Neural cell (in vitro differentiated cells): ENCODE data around the gene GLB1L2. TPM values are rescaled to one million over a fixed set of nuclear protein-coding genes. Genes with fewer than 3 reads are reported as not detected.

Experiments used
- H2AFZ ChIP-seq: fragments of 200-600, 300-800 bp; sonication (generic), shearing (Covaris generic); 2 replicates; pipeline ENCODE4 v1.6.0; 2014; ENCODE audit warnings: low read depth, mild to moderate bottlenecking, antibody characterized with exemption, low read length, moderate library complexity
- H3F3A ChIP-seq: fragments of 200-600 bp; shearing (Covaris generic); 2 replicates; pipeline ENCODE4 v1.6.1; 2016; ENCODE audit warnings: mild to moderate bottlenecking, moderate library complexity, mixed read lengths, antibody characterized with exemption, low read length; ENCODE audit not compliant: insufficient read depth, poor library complexity, severe bottlenecking
- H3K27ac ChIP-seq: fragments of 200-600, 300-800 bp; sonication (generic), shearing (Covaris generic); 2 replicates; pipeline ENCODE4 v1.5.1; 2014; ENCODE audit warnings: mild to moderate bottlenecking, low read length, moderate library complexity
- H3K27me3 ChIP-seq: fragments of 300-800, 200-600 bp; sonication (generic), shearing (Covaris generic); 2 replicates; pipeline ENCODE4 v1.6.0; 2014; ENCODE audit warnings: mild to moderate bottlenecking, low read depth, low read length, moderate library complexity; ENCODE audit not compliant: insufficient read depth
- H3K36me3 ChIP-seq: fragments of 300-800, 200-600 bp; sonication (generic), shearing (Covaris generic); 2 replicates; pipeline ENCODE4 v1.5.1; 2014; ENCODE audit warnings: mild to moderate bottlenecking, antibody characterized with exemption, low read length, moderate library complexity; ENCODE audit not compliant: insufficient read depth
- H3K4me2 ChIP-seq: fragments of 300-800, 200-600 bp; sonication (generic), shearing (Covaris generic); 2 replicates; pipeline ENCODE4 v1.6.0; 2014; ENCODE audit warnings: mild to moderate bottlenecking, low read length
- H3K4me3 ChIP-seq: fragments of 300-800, 200-600 bp; sonication (generic), shearing (Covaris generic); 2 replicates; pipeline ENCODE4 v1.5.1; 2014; ENCODE audit warnings: mild to moderate bottlenecking, low read length, moderate library complexity
- H3K79me2 ChIP-seq: fragments of 200-600 bp; shearing (Covaris generic); replicated peaks from 2 replicates; pipeline ENCODE4 v1.6.0; 2014; ENCODE audit warnings: mild to moderate bottlenecking, low read length, moderate library complexity; ENCODE audit not compliant: insufficient read depth
- H3K9ac ChIP-seq: fragments of 300-800, 200-600 bp; sonication (generic), shearing (Covaris generic); 2 replicates; pipeline ENCODE4 v1.6.1; 2016; ENCODE audit warnings: mild to moderate bottlenecking, low read length, mixed read lengths
- H3K9me2 ChIP-seq: fragments of 200-600 bp; shearing (Covaris generic); 2 replicates; pipeline ENCODE4 v1.6.1; 2016; ENCODE audit warnings: mild to moderate bottlenecking, low read length, mixed read lengths; ENCODE audit not compliant: insufficient read depth
- H3K9me3 ChIP-seq: fragments of 200-600, 300-800 bp; sonication (generic), shearing (Covaris generic); 2 replicates; pipeline ENCODE4 v1.6.1; 2016; ENCODE audit warnings: mild to moderate bottlenecking, mixed run types, low read length, moderate library complexity, mixed read lengths
- H4K20me1 ChIP-seq: fragments of 200-600 bp; shearing (Covaris generic); 2 replicates; pipeline ENCODE4 v1.6.1; 2016; ENCODE audit warnings: mild to moderate bottlenecking, mixed run types; ENCODE audit not compliant: insufficient read depth
- CTCF ChIP-seq: fragments of 450-650 bp; IDR thresholded peaks from 2 replicates; pipeline ENCODE4 v1.5.1; 2014; ENCODE audit warnings: antibody characterized with exemption, mild to moderate bottlenecking, moderate library complexity; ENCODE audit not compliant: poor library complexity, severe bottlenecking
- EP300 ChIP-seq: fragments of 450-650 bp; conservative IDR thresholded peaks from 2 replicates; pipeline ENCODE4 v1.6.1; 2014; ENCODE audit warnings: antibody characterized with exemption, mild to moderate bottlenecking, moderate library complexity; ENCODE audit not compliant: poor library complexity, severe bottlenecking
- EZH2 ChIP-seq: fragments of 200-600, 300-800 bp; shearing (Covaris generic), sonication (generic); IDR thresholded peaks from 2 replicates; pipeline ENCODE4 v1.6.1; 2014; ENCODE audit warnings: antibody characterized with exemption, low read length, borderline replicate concordance, mild to moderate bottlenecking; ENCODE audit not compliant: insufficient read depth, poor library complexity, severe bottlenecking
- MXI1 ChIP-seq: fragments of 450-650 bp; conservative IDR thresholded peaks from 2 replicates; pipeline ENCODE4 v1.6.1; 2014; ENCODE audit warnings: antibody characterized with exemption, mild to moderate bottlenecking; ENCODE audit not compliant: poor library complexity, severe bottlenecking
- POLR2AphosphoS5 ChIP-seq: IDR thresholded peaks from 2 replicates; pipeline ENCODE4 v1.6.1; 2012
- RAD21 ChIP-seq: fragments of 450-650 bp; conservative IDR thresholded peaks from 2 replicates; pipeline ENCODE4 v1.6.1; 2014; ENCODE audit warnings: antibody characterized with exemption, mild to moderate bottlenecking, moderate library complexity
- SMC3 ChIP-seq: fragments of 450-650 bp; conservative IDR thresholded peaks from 2 replicates; pipeline ENCODE4 v1.6.1; 2014; ENCODE audit warnings: antibody characterized with exemption, mild to moderate bottlenecking, moderate library complexity; ENCODE audit not compliant: poor library complexity
- TAF1 ChIP-seq: IDR thresholded peaks from 2 replicates; pipeline ENCODE4 v1.6.1; 2012; ENCODE audit warnings: low read depth
- polyA plus RNA-seq: library from polyadenylated mRNA; depleted of rRNA; stranded (reverse); fragments of >200 nt; gene quantifications from 2 replicates; pipeline ENCODE4 v1.2.3, GENCODE V29; 2014
- TF ChIP-seq, protein P1 (sequence below): IDR thresholded peaks from 2 replicates; pipeline ENCODE4 v1.6.1; 2012; ENCODE audit warnings: borderline replicate concordance

Gene GLB1L2
- polyA plus RNA-seq, 1 donor from 2014 or later, result 1.6 TPM

- no peaks in the 10 kb centered on the region for H3K79me2 ChIP-seq
- H3K4me3 ChIP-seq, result no peak overlapping the region
Measured at GRCh38 chr11:134384406-134384805, 52.6 kb downstream of the GLB1L2 start.

DNA sequence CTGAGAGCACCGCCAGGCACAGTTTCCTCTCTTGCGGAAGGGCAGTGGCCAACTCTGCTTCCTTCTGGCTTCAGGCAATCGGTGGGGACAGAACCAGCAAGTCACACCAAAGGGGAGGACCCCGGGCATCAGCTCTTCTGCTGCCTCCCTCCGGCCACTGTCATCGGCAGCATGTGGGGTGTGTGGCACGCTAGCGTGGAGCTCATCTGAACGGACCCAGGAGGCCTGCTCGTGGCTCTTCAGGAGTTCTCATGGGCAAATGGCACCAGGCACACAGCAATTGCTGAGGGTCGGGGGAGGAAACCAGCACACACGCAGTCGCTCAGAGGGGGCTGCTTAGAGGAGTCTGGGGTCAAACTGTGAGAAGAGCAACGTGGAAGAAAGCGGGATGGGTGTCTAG, 53.4 kb downstream of the GLB1L2 start:
- H3K27ac ChIP-seq, result no peak overlapping the region
- no peaks in the 10 kb centered on the region for H3K36me3 ChIP-seq
- H3K27me3 ChIP-seq, result no peaks in the 10 kb centered on the region
- no peak overlapping the region for H2AFZ ChIP-seq
- no peaks in the 10 kb centered on the region for H3F3A ChIP-seq
- H3K9me3 ChIP-seq, result no peaks in the 10 kb centered on the region
- H4K20me1 ChIP-seq, result no peaks in the 10 kb centered on the region
- no peaks in the 10 kb centered on the region for H3K79me2 ChIP-seq
- TF ChIP-seq EP300 (no peak), EZH2 (no peak), CTCF (no peak), TAF1 (no peak), SMC3 (no peak), POLR2AphosphoS5 (no peak), MXI1 (no peak), RAD21 (no peak)
- TF ChIP-seq, protein P1, sequence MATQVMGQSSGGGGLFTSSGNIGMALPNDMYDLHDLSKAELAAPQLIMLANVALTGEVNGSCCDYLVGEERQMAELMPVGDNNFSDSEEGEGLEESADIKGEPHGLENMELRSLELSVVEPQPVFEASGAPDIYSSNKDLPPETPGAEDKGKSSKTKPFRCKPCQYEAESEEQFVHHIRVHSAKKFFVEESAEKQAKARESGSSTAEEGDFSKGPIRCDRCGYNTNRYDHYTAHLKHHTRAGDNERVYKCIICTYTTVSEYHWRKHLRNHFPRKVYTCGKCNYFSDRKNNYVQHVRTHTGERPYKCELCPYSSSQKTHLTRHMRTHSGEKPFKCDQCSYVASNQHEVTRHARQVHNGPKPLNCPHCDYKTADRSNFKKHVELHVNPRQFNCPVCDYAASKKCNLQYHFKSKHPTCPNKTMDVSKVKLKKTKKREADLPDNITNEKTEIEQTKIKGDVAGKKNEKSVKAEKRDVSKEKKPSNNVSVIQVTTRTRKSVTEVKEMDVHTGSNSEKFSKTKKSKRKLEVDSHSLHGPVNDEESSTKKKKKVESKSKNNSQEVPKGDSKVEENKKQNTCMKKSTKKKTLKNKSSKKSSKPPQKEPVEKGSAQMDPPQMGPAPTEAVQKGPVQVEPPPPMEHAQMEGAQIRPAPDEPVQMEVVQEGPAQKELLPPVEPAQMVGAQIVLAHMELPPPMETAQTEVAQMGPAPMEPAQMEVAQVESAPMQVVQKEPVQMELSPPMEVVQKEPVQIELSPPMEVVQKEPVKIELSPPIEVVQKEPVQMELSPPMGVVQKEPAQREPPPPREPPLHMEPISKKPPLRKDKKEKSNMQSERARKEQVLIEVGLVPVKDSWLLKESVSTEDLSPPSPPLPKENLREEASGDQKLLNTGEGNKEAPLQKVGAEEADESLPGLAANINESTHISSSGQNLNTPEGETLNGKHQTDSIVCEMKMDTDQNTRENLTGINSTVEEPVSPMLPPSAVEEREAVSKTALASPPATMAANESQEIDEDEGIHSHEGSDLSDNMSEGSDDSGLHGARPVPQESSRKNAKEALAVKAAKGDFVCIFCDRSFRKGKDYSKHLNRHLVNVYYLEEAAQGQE, result no peak
- H3K4me3 ChIP-seq, result no peak overlapping the region
- H3K9ac ChIP-seq, result no peak overlapping the region
- H3K4me2 ChIP-seq, result no peak overlapping the region
- no peaks in the 10 kb centered on the region for H3K9me2 ChIP-seq

More at GRCh38 chr11:134384406-134384805, 52.6 kb downstream of the GLB1L2 start:
- no peak overlapping the region for H3K9ac ChIP-seq
- no peak overlapping the region for H3K4me2 ChIP-seq
- no peaks in the 10 kb centered on the region for H3K9me2 ChIP-seq
- no peak overlapping the region for H2AFZ ChIP-seq
- no peaks in the 10 kb centered on the region for H4K20me1 ChIP-seq
- H3K27me3 ChIP-seq, result no peaks in the 10 kb centered on the region
- no peaks in the 10 kb centered on the region for H3K9me3 ChIP-seq
- TF ChIP-seq MXI1 (no peak), SMC3 (no peak), RAD21 (no peak), TAF1 (no peak), EZH2 (no peak)
- TF ChIP-seq, protein P1, result no peak
- H3K27ac ChIP-seq, result no peak overlapping the region
- H3K36me3 ChIP-seq, result no peaks in the 10 kb centered on the region
- H3F3A ChIP-seq, result no peaks in the 10 kb centered on the region
